T follicular helper cell (primary cell): ENCODE results near the gene ACACB.

ENCODE experiments used
- DNase-seq: peaks from one replicate; pipeline ENCODE4 v3.0.0-alpha.2; 2020; ENCODE audit warnings: low read depth

ACACB gene

DNA sequence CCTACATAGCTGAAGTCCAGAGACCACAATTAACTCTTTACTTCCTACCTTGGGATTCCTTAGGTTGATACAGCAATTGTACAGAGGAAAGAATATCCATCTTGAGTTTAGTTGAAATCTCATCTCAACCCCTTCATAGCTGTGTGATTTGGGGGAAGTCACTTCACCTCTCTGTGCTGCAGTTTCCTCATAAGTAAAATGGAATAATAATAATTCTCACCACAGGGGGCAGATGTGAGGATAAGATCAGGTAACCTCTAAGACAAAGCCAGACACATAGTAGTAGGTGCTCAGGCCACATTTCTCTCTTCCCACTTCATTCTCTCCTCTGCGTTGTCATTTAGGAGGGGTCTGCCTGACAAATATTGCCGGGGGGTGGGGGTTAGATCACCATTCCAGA is 186.0 kb downstream of the ACACB start:
- no peak for DNase-seq

DNA sequence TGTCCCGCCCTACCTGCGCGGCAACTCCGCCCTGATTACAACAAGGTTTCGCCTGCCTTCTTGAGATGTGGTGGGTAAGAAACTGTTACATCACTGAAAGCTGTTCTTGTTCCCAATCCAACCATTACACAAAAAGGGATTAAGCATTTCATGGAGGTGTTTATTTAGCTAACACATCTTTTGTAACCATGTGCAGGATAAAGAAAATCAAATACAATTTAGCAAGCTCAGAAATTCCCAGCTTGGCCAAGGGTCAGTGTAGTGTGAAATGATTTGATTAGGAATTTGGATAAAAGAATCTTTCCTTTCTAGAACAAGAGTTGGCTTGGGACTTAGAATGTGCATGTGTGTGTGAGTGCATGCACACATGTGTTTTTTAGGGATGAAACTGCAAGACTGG is 186.4 kb downstream of the ACACB start:
- no peak for DNase-seq

DNA sequence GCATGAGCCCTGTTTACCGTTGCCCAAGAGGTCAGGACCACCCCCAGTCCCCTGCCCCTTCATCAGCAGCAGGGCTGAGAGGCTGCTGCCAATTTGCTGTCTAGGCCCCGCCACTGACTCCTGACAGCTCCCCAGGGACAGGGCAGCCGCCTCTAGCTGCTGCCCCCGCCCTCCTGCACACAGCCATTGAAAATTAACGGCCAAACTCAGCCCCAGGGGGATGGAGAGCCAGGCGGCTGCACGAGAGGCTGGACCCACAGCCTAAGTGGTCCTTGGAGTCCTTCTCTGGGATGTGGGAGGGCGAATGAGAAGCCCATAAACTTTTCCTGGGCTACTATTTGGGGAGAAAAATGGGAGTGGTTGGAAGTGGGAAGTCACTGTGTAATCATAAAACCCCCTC is 188.1 kb downstream of the ACACB start:
- DNase-seq: no peak

DNA sequence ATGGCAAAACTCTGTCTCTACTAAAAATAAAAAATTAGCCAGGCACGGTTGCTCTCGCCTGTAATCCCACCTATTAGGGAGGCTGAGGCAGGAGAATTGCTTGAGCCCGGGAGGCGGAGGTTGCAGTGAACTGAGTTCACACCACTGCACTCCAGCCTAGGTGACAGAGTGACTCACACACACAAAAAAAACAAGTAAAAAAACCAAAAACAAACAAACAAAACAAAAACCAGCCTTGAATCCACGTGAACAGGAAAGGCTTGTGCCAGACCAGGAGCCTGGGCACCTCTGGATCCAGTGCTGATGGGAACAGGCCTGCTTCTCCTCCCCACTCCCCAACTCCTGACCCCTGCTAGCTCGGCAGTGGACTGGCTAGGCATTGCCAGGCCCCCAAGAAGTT is 189.2 kb downstream of the ACACB start:
- no peak for DNase-seq

DNA sequence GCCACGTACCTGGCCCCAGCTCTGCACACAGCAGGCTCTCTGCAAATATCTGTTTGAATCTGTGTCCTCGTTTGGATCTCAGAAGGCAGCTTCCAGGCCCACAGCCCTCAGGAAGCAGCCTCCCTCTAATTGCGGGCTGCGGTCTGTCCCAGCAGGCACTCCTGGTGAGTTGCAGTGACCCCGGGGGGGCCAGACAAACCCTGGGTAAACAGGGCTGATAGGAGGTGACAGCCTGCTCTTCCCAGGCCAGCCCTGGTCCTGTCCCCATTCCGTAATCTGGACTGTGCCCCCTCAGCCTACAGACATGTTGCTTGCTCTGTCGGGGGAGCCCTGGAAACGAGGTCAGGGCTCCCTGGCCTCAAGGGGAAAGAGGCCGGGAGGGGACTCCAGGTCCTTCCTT is 190.7 kb downstream of the ACACB start:
- DNase-seq: no peak

DNA sequence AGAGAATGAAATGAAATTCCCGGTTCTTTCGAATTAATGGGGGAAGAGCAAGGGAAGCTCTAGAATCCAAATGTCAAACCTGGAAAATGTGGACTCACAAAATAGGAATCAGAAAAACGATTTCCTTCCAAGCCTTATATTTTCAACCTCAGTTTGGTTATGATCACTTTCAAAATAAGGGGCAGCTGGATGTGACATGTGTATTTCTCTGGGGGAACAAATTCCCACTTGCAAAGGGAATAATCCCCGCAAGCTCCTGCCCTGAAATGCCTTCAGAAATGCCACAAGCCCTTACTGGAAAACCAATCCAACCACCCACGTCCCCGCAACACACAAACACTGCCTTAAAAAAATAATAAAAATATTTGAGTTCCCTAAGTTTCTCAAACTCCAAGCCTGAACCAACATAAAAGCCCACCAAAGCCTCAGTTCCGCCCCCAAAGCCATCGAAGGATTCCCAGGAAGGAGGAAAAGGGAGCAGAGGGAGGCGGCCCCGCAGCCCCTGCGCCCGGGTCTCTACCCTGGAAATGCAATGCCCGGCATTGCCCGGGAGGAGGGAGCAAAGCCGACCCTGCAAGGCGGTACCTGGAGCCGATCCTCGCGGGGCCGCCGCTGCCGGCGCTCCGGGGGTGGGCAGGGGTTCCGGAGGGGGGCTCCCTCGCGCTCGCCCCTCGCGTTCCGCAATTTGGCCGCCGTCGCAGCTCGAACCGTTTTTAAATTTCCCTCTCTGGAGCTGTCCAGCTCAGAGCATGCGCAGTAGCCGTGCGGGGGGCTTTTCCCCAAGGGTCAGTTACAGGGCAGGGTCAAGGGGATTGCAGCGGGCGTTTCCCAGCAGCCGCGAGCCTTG is 192.4 kb downstream of the ACACB start, which contains the start of gene FOXN4:
TSS of gene FOXN4 (minus strand) at position 751 of the 847 bp plus-strand sequence. CDS start 963 bp downstream, outside the sequence.
- DNase-seq: no peak

DNA sequence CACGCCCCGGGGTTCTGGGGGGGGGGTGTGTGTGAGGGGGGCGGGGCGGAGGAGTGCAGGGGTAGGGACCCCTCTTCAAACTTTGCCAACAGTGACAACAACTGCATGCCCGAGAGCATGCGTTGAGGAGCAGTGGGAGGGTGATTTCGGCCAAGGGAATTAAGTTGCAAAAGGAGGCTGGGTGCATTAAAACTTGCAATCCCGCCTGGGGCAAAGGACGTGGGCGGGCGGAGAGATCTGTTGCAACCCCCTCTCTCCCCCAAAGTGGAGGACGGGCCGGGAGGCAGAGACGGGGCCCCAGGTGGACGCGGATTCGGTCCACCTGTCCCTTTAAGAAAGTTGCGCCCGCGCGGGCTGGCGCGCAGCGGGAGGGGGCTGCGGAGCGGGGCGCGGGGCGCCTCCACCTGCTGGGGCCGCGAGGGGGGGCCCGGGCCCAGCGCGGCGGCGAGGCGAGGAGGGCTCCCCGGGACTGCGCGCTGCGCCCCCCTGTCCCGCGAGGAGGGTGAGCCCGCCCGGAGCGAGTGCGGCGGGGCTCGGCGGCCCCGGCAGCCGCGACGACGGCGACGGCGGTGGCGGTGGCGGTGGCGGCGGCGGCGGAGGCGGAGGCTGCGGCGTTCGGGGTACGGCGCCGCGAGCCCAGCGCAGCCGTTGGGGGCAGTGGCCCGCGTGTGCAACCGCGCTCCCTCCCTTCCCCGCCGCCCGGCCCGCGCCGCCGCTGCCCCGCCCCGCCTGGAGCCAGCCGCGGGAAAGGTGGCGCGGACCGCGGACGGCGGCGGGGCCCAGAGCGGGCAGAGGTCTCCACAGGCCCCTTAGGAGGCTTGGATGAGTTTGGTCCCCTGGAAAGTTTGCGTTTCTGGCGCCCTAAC is 193.2 kb downstream of the ACACB start:
- DNase-seq: no peak

DNA sequence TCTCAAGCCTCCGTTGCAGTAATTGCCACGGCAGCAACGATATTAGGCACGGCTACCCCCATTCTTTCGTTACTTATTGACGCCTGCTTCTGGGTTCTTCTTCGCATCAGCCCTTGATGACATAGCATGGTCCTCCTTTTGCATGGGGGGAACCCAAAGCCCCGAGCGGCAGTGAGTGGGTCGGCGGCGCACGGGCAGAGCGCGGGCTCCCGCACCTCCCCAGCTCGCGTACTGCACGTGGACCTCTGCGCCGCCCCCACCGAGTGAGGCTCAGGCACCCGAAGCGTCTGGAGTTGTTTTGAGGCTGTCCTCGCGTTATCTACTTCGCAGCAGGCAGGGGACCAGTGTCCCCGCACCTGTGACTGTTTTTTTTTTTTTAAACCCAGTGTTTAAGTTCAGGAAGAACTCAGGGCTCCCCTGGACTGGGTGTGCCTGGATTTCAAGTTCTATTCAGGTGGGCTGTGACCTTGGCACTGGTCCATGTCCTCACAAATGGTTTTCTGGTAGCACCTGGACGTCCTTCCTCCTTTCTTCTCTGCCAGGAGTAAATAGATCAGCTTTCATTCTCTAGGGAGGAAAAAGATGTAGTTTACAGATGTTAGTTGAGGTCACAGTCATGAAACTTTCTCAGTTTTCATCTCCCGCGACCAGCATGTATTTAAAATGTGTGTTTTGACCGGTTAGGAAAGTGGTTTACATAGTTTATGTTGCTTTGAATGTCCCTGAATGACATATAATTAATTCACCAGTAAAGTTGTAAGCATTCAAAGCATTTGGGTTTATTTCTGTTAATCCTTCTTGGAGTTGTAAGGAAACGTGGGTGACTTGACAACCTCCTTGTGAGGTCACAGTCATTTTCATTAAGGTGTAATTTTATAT is 194.1 kb downstream of the ACACB start:
- no peak for DNase-seq
